Subcutaneous abdominal adipose tissue (tissue), 5 donors: ENCODE data around the gene VSTM1.
A peak's percentile ranks its signal among the peaks of the same experiment; 100 is the strongest.

ENCODE experiments used
- H3K27ac ChIP-seq: one replicate; pipeline ENCODE4 v1.7.0; 2013; ENCODE audit warnings: low read depth, mild to moderate bottlenecking, inconsistent platforms, low read length, moderate library complexity
- H3K27me3 ChIP-seq, 5 donors: one replicate each; pipeline ENCODE4 v1.7.0; 2013; ENCODE audit warnings: low read length in 5 of 5, inconsistent platforms in 1 of 5; ENCODE audit not compliant: control insufficient read depth in 5 of 5, insufficient read depth in 4 of 5
- H3K36me3 ChIP-seq, 5 donors: one replicate each; pipeline ENCODE4 v1.7.0; 2013; ENCODE audit warnings: low read length in 5 of 5; ENCODE audit not compliant: control insufficient read depth in 5 of 5, insufficient read depth in 5 of 5
- H3K4me1 ChIP-seq, 5 donors: one replicate each; pipeline ENCODE4 v1.7.0; 2013; ENCODE audit warnings: low read length in 5 of 5, mild to moderate bottlenecking in 3 of 5, moderate library complexity in 1 of 5; ENCODE audit not compliant: control insufficient read depth in 5 of 5, insufficient read depth in 5 of 5
- H3K4me3 ChIP-seq, 5 donors: one replicate each; pipeline ENCODE4 v1.7.0; 2013; ENCODE audit warnings: low read length in 5 of 5, low read depth in 1 of 5
- H3K9ac ChIP-seq, 5 donors: one replicate each; pipeline ENCODE4 v1.7.0; 2013; ENCODE audit warnings: low read length in 5 of 5, mild to moderate bottlenecking in 4 of 5, moderate library complexity in 3 of 5
- H3K9me3 ChIP-seq, 5 donors: one replicate each; pipeline ENCODE4 v1.7.0; 2013; ENCODE audit warnings: low read length in 5 of 5; ENCODE audit not compliant: control insufficient read depth in 5 of 5
- donor health status: healthy.
- donor health status: healthy.
- donor health status: healthy.
- donor health status: healthy.
- donor health status: healthy.

VSTM1 gene

DNA sequence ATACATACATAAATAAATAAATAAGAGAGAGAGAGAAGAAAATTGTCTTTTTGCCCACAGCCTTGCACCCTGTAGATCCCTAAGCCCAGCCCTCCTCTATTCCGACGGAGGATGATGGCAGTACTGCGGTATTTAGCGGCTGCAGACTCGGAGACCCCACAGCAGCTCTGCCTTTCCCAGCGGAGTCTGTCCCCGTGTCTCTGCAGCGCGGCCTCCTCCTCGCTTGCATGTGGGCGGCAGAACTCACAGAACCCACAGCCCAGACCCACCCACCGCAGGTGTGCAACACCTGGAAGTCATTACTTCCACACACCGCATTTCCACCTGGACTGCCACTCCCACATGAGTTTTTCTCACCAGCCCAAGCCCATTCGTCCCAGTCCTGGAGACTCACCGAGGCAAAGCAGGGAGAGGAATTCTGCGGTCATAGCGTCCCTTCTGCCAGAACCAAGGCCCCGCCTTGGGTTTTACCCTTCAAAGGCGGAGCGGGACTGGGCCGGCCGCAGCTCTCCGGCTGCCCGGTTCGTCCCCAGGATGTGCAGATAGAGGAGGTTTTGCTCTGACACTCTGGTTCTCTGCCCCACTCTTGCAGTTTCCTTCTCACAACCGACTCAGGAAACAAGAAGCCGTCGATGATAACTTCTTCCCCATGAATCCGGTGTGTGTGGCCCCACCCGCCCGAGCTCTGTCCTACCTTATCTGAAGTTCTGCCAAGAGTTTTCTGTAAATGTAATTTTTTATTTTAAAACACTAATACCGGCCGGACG lies at the start of gene VSTM1:
TSS of gene VSTM1 (minus strand) at position 548 of the 767 bp plus-strand sequence. CDS start at position 428, 120 bp downstream.
- Histone ChIP-seq H3K27ac (no peak within 1 kb of the TSS), H3K36me3 (no peaks in the 10 kb centered on the region), H3K27me3 (peaks cover 0 to 7% (median 3%) of the 10 kb centered on the region in 5 donors), H3K4me1 (no peaks in the 10 kb centered on the region), H3K9me3 (peaks cover 0 to 2% (median 0%) of the 10 kb centered on the region in 5 donors), H3K4me3 (no peak within 1 kb of the TSS), H3K9ac (no peak within 1 kb of the TSS)

DNA sequence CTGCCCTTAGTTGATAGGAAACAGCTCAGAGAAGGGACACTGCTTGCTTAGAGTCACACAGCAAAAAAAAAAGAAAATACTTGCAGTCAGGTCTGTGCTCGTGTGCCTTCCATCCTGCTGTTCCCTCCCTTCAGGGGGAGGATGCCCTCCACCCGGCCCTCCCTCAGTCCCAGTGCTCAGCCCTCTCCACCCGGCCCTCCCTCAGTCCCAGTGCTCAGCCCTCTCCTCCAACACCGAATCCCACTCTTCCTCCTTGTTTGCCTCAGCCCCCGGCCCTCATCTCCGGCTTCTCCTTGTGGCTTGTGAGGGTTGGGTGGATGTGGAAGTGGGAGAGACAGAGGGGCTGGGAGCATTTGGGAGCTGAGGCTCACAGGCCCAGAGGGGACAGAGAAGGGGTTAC lies 46.0 kb upstream of the VSTM1 start:
- H3K9me3 ChIP-seq = no peaks in the 10 kb centered on the region
- H3K9ac ChIP-seq = no peak overlapping the region
- H3K36me3 ChIP-seq = peaks cover 0 to 63% (median 53%) of the 10 kb centered on the region in 5 donors
- no peak overlapping the region for H3K27ac ChIP-seq
- no peaks in the 10 kb centered on the region for H3K27me3 ChIP-seq
- H3K4me1 ChIP-seq = peaks cover 0 to 10% (median 8%) of the 10 kb centered on the region in 5 donors
- no peak overlapping the region for H3K4me3 ChIP-seq

DNA sequence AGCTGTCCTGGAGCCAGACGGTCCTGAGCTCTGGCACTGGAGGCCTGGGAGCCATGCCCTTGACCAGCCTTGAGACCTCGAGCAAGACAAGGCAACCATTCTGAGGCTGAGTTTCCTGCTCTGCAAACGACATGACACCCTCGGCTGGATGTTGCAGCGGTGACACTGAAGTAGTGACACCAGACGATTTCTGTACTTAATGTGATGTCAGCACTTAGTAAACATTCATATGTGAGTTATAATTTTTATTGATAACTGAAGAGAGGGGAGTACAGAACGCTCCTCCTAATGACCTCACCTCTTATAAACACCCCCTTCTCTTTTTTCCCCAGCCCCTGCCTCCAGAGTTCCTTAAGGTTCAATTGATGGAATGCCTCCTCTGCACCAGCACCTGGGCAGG lies 44.8 kb upstream of the VSTM1 start:
- no peak overlapping the region for H3K4me3 ChIP-seq
- no peak overlapping the region for H3K9ac ChIP-seq
- peaks cover 0 to 63% (median 53%) of the 10 kb centered on the region in 5 donors for H3K36me3 ChIP-seq
- peaks cover 0 to 3% (median 2%) of the 10 kb centered on the region in 5 donors for H3K4me1 ChIP-seq
- H3K27ac ChIP-seq = no peak overlapping the region
- no peaks in the 10 kb centered on the region for H3K27me3 ChIP-seq
- no peaks in the 10 kb centered on the region for H3K9me3 ChIP-seq

DNA sequence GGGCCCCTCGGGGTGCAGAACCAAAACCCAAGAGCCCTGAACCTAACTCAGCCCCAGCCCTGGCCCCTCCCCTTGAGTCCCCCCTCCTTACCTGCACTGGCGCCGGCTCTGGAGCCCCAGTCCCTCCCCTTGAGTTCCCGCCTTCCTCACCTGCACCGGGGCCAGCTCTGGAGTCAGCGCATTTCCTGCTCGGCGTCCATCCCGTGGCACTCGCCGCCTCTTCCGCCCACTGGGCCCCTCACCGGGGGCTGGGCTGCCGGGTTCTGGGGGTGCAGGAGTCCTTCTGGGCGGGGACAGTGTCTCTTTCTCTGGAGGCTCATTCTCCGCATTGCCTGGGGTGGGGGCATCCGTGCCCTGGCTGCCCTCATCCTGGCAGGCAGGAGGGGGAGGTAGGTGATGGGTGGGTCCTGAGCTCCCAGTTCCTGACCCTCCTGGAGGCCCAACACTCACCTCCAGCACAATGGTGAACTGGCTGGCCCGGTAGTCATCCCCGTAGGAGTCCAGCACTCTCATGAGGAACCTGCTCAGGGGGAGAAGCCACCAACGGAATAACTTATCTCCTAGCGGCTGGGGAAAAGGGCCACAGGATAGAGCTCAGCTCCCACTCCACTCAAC lies 44.3 kb upstream of the VSTM1 start:
- peaks cover 2 to 8% (median 7%) of the 10 kb centered on the region in 5 donors for H3K4me1 ChIP-seq
- H3K9ac ChIP-seq = no peak overlapping the region
- H3K9me3 ChIP-seq = no peaks in the 10 kb centered on the region
- no peak overlapping the region for H3K4me3 ChIP-seq
- peaks cover 0 to 58% (median 53%) of the 10 kb centered on the region in 5 donors for H3K36me3 ChIP-seq
- no peaks in the 10 kb centered on the region for H3K27me3 ChIP-seq
- H3K27ac ChIP-seq = no peak overlapping the region

DNA sequence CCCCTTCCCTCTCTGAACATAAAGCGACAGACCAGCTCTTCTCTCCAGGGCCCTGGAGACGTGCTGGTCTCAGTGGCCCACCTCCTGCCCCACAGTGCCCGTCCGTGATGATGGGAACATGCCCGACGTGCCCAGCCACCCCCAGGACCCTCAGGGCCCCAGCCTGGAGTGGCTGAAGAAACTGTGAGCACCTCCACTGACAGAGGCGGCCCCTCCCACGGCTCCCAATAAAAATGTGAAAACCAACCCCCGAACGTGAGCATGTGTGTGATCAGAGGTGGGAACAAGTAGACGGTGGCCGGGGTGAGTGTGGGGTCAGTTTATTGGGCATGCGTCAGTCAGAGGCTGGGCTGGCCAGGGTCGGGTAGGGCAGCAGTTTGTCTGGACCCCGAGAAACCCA lies 43.0 kb upstream of the VSTM1 start:
- Histone ChIP-seq H3K4me1 (peaks cover 2 to 16% (median 13%) of the 10 kb centered on the region in 5 donors), H3K9me3 (no peaks in the 10 kb centered on the region), H3K4me3 (no peak overlapping the region), H3K27ac (no peak overlapping the region), H3K9ac (no peak overlapping the region), H3K36me3 (peaks cover 0 to 58% (median 53%) of the 10 kb centered on the region in 5 donors), H3K27me3 (no peaks in the 10 kb centered on the region)

GRCh38 chr19:54105796-54106195 lies 42.1 kb upstream of the VSTM1 start:
- Histone ChIP-seq H3K27ac (no peak overlapping the region), H3K9me3 (no peaks in the 10 kb centered on the region), H3K4me3 (no peak overlapping the region), H3K4me1 (peaks cover 2 to 16% (median 13%) of the 10 kb centered on the region in 5 donors), H3K27me3 (no peaks in the 10 kb centered on the region), H3K36me3 (peaks cover 0 to 55% (median 49%) of the 10 kb centered on the region in 5 donors), H3K9ac (no peak overlapping the region)

- Histone ChIP-seq H3K4me1 (peaks cover 2 to 16% (median 13%) of the 10 kb centered on the region in 5 donors), H3K9ac (no peak overlapping the region), H3K27ac (no peak overlapping the region), H3K4me3 (no peak overlapping the region), H3K9me3 (no peaks in the 10 kb centered on the region), H3K36me3 (peaks cover 0 to 49% (median 44%) of the 10 kb centered on the region in 5 donors), H3K27me3 (no peaks in the 10 kb centered on the region)
These were observed 41.5 kb upstream of the VSTM1 start for GRCh38 chr19:54104998-54105715.

DNA sequence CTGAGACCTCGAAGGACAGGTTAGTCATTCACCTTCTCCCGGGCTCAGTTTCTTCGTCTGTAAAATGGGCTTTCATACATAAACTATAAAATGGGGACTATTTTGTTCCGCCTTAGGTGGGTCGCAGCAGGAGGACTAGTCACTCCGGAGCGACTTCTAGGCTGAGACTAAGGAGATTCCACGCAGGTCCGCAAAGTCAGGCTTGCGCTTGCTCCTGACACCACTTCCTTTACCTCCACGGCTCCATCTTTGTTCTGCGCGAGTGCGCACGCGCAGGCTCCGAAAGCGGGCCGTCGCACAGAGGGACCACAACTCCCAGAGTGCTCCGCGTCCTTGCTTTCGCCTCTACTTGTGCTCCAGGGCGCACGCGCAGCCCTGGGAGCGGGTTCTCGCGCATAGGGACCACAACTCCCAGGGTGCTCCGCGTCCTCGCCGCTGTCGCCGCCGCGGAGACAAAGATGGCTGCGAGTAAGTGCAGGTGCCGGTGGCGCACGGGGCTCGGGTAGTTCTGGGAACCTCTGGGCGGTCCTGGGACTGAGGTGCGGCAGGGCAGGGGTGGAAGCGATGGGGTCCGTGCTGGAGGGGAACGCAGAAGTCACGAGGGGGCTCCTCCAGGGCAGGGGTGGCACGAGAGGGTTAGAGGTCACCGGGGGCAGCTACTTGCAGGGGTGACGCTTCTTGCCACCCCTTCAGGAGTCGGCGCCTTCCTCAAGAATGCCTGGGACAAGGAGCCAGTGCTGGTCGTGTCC lies 38.9 kb upstream of the VSTM1 start, which contains the start of gene NDUFA3:
TSS of gene NDUFA3 (plus strand) at position 435 of the 749 bp plus-strand sequence. CDS start at position 459, 24 bp downstream.
- Histone ChIP-seq H3K27me3 (peaks cover 0 to 3% (median 0%) of the 10 kb centered on the region in 5 donors), H3K36me3 (peaks cover 0 to 23% (median 20%) of the 10 kb centered on the region in 5 donors), H3K9ac (peak within 1 kb of the TSS; percentile 54 to 92 (median 73)), H3K4me3 (peak within 1 kb of the TSS; percentile 79 to 100 (median 94)), H3K4me1 (peaks cover 2 to 16% (median 13%) of the 10 kb centered on the region in 5 donors), H3K9me3 (no peaks in the 10 kb centered on the region), H3K27ac (peak within 1 kb of the TSS; percentile 67)

GRCh38 chr19:54100561-54100960 lies 36.9 kb upstream of the VSTM1 start, which contains the start of gene OSCAR:
Gene OSCAR, minus strand, starts transcription at chr19:54100803. Its CDS starts 11 bp downstream, at chr19:54100792.
- H3K9ac ChIP-seq = no peak within 1 kb of the TSS
- H3K36me3 ChIP-seq = peaks cover 0 to 3% (median 2%) of the 10 kb centered on the region in 5 donors
- no peaks in the 10 kb centered on the region for H3K9me3 ChIP-seq
- no peak within 1 kb of the TSS for H3K27ac ChIP-seq
- H3K4me1 ChIP-seq = peaks cover 2 to 31% (median 24%) of the 10 kb centered on the region in 5 donors
- no peak within 1 kb of the TSS for H3K4me3 ChIP-seq
- peaks cover 0 to 14% (median 6%) of the 10 kb centered on the region in 5 donors for H3K27me3 ChIP-seq
